Tibial nerve (tissue), 4 donors: ENCODE data around the gene GRB7. TPM values are rescaled to one million over a fixed set of nuclear protein-coding genes. Genes with fewer than 3 reads are reported as not detected.

Source experiments
- DNase-seq, 2 donors: peaks; one replicate each; pipeline ENCODE4 v3.0.0-alpha.2; 2019; ENCODE audit warnings: low spot score in 2 of 2
- H3K27ac ChIP-seq, 4 donors: fragments of 200-600 bp; sonication (generic) in 3 of 4; one replicate each; pipeline ENCODE4 v1.5.1; 2017 to 2019; ENCODE audit warnings: mild to moderate bottlenecking in 1 of 4
- H3K27me3 ChIP-seq, 2 donors: fragments of 200-600 bp; sonication (generic) in 1 of 2; one replicate each; pipeline versions ENCODE4 v1.5.1 to v1.6.0; 2017 to 2019
- H3K36me3 ChIP-seq, 3 donors: fragments of 200-600 bp; sonication (generic); one replicate each; pipeline ENCODE4 v1.5.1; 2018 to 2019
- H3K4me1 ChIP-seq, 4 donors: fragments of 200-600 bp; sonication (generic) in 3 of 4; one replicate each; pipeline ENCODE4 v1.5.1; 2017 to 2019
- H3K4me3 ChIP-seq, 4 donors: fragments of 200-600 bp; sonication (generic) in 3 of 4; one replicate each; pipeline ENCODE4 v1.5.1; 2017 to 2019; ENCODE audit warnings: mild to moderate bottlenecking in 1 of 4, moderate library complexity in 1 of 4
- H3K9me3 ChIP-seq, 4 donors: fragments of 200-600 bp; sonication (generic) in 3 of 4; one replicate each; pipeline ENCODE4 v1.5.1; 2017 to 2019
- EP300 ChIP-seq, 2 donors: sonication (generic); formaldehyde crosslinking; IDR thresholded peaks; one replicate each; pipeline ENCODE4 v1.6.1; 2017; ENCODE audit warnings: antibody characterized with exemption in 2 of 2, mild to moderate bottlenecking in 1 of 2
- POLR2A ChIP-seq, 2 donors: fragments of 450-650 bp; IDR thresholded peaks; one replicate each; pipeline ENCODE4 v1.6.1; 2017; ENCODE audit warnings: antibody characterized with exemption in 2 of 2, mild to moderate bottlenecking in 2 of 2, moderate library complexity in 2 of 2
- WGBS, 2 donors: methylation state at CpG; one replicate each; pipeline ENCODE4 v1.1.5; 2018; 5-methylcytosine and 5-hydroxymethylcytosine counted together
- total RNA-seq, 4 donors: library from RNA; depleted of rRNA; stranded (reverse); fragments of >200 nt; gene quantifications; one replicate each; pipeline ENCODE4 v1.1.0, GENCODE V29; 2016
- TF ChIP-seq, protein P1 (sequence below), 5 experiments: fragments of 200-600 bp in 3 of 5; fragments of 450-650 bp in 2 of 5; sonication (generic) in 3 of 5; IDR thresholded peaks; one replicate each; pipeline ENCODE4 v1.5.1; 2016 to 2019; ENCODE audit warnings: antibody characterized with exemption in 5 of 5, mild to moderate bottlenecking in 3 of 5, moderate library complexity in 2 of 5

The GRB7 gene
- total RNA-seq, 4 donors from 2014 or later, result 0.21 to 0.39 (median 0.30) TPM; not detected in 1

DNA sequence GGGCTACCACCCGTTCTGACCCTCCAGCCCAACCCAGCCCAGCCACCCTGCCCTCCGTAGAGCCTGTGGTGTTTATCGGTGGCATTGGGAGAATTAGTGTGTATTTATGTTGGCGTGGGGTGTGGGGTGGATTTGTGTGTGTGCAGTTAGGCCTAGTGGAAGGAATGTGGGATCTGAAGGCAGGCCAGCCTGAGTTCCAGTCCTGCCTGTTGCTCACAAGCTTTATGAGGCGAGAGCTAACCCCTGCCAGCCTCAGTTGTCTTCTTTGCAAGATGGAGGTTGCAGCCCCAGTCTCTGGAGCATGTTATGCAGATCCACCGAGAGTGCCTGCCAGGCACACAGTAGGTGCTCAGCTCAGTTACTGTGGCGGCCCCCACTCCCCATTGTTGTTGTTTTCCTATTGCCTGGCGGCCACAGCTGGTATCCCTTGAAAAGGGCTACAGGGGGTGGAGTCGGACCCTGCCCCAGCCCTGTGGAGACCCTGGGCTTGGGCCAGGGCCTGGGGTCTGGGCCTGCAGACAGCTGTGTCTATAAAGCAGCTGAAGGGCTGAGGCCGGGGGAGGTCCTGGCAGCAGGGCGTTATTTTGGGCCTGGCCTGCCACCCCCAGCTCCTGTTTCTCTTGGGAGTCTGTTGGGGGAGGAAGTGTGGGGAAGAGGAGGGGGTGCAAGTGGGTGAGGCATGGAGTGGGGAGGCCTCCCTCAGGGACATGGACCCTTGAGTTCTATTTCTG is 32.8 kb upstream of the GRB7 start:
- peaks cover 0 to 32% (median 6%) of the 10 kb centered on the region in 3 donors for H3K36me3 ChIP-seq
- WGBS, 2 donors, result 26 to 29% methylated on average over 9 to 11 of the region's 11 CpGs
- H3K9me3 ChIP-seq, result no peaks in the 10 kb centered on the region
- peak in 1 of 2 donors; percentile 28 for DNase-seq
- H3K27me3 ChIP-seq, result no peaks in the 10 kb centered on the region
- TF ChIP-seq EP300 (IDR thresholded peaks at IDR 0.05) (no peak), POLR2A (IDR thresholded peaks at IDR 0.05) (no peak)
- TF ChIP-seq, protein P1, sequence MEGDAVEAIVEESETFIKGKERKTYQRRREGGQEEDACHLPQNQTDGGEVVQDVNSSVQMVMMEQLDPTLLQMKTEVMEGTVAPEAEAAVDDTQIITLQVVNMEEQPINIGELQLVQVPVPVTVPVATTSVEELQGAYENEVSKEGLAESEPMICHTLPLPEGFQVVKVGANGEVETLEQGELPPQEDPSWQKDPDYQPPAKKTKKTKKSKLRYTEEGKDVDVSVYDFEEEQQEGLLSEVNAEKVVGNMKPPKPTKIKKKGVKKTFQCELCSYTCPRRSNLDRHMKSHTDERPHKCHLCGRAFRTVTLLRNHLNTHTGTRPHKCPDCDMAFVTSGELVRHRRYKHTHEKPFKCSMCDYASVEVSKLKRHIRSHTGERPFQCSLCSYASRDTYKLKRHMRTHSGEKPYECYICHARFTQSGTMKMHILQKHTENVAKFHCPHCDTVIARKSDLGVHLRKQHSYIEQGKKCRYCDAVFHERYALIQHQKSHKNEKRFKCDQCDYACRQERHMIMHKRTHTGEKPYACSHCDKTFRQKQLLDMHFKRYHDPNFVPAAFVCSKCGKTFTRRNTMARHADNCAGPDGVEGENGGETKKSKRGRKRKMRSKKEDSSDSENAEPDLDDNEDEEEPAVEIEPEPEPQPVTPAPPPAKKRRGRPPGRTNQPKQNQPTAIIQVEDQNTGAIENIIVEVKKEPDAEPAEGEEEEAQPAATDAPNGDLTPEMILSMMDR (IDR thresholded peaks at IDR 0.05), result peak in 2 of 5 experiments; percentile 59 to 62
- H3K27ac ChIP-seq, result peak overlapping the region; percentile 53 to 97 (median 89)
- peak overlapping the region in 1 of 4 donors; percentile 19 for H3K4me3 ChIP-seq
- H3K4me1 ChIP-seq, result peaks cover 0 to 90% (median 60%) of the 10 kb centered on the region in 4 donors

DNA sequence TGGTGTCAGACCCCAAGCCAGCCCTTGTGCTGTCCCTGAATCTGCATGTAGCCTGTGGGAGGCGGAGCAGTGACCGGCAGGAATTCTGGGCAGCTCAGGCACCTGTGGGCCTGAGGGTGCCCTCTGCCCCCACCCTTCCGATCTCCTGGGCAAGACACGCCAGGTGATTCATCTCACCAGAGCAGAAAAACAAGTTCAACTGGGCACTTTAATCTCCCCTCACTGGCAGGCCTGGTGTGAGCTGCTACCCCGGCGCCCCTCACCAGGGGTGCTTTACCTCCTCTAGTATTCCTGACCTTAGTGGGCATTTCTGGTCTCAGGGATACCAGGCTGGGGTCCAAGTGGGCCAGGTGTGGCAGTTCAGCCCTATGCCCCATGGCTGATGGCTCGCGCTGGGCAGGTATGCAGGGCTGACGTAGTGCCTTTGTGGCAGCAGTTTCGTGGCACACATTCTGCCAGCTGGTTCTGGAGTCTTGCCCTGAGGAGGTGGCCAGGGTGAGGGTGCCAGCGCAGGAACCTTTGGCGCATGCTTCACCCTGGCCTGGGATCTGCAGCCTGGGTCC is 31.9 kb upstream of the GRB7 start:
- Histone ChIP-seq H3K4me1 (peaks cover 0 to 89% (median 59%) of the 10 kb centered on the region in 4 donors), H3K27ac (peak overlapping the region; percentile 53 to 97 (median 89))
- TF ChIP-seq POLR2A (IDR thresholded peaks at IDR 0.05), result no peak
- TF ChIP-seq, protein P1 (IDR thresholded peaks at IDR 0.05), result no peak
- no peak for TF ChIP-seq EP300 (IDR thresholded peaks at IDR 0.05)

DNA sequence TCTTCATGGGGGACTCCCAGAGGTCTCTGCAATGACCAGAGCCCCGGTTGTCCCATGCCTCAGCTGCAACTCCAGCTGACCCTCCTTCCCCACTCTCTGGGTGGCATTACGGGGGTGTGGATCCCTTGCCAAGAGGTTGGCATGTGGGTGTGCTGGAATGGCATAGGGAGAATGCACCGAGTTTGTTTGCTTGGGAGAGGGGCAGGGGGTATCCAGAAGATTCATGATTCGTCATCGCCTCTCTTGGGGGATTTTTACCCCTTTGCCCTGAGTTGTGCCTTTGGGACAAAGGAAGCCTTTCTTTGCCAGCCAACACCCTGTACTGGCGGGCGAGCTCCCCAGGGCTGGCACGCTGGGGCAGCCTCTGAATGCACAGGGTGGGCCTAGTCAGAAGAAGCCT is 31.4 kb upstream of the GRB7 start:
- peak overlapping the region in 3 of 4 donors; percentile 81 to 97 (median 97) for H3K27ac ChIP-seq
- H3K4me3 ChIP-seq, result peak overlapping the region in 1 of 4 donors; percentile 1
- H3K4me1 ChIP-seq, result peaks cover 0 to 84% (median 55%) of the 10 kb centered on the region in 4 donors
- peaks cover 0 to 46% (median 7%) of the 10 kb centered on the region in 3 donors for H3K36me3 ChIP-seq
- TF ChIP-seq EP300 (IDR thresholded peaks at IDR 0.05), result peak in 1 of 2 donors; percentile 64
- TF ChIP-seq POLR2A (IDR thresholded peaks at IDR 0.05), result no peak
- no peaks in the 10 kb centered on the region for H3K9me3 ChIP-seq
- no peak for DNase-seq
- 39 to 40% methylated on average over 8 of the region's 8 CpGs for WGBS, 2 donors
- H3K27me3 ChIP-seq, result no peaks in the 10 kb centered on the region

More for the DNA sequence above, 31.9 kb upstream of the GRB7 start:
- Histone ChIP-seq H3K4me3 (peak overlapping the region in 1 of 4 donors; percentile 1), H3K9me3 (no peaks in the 10 kb centered on the region), H3K27me3 (no peaks in the 10 kb centered on the region), H3K36me3 (peaks cover 0 to 41% (median 7%) of the 10 kb centered on the region in 3 donors)
- DNase-seq, result no peak
- 30 to 45% methylated on average over 11 to 12 of the region's 12 CpGs for WGBS, 2 donors

DNA sequence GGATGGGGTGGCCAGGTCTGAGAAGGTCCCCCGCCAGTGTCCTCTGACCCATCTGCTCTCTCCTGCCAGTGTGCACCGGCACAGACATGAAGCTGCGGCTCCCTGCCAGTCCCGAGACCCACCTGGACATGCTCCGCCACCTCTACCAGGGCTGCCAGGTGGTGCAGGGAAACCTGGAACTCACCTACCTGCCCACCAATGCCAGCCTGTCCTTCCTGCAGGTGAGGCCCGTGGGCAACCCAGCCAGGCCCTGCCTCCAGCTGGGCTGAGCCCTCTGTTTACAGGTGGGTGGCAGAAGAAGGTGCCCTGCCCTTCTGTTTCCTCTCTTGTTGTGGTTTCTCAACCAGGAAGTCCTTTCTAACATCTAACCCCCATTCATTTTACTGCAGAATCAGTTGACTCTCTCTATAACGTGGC is 30.8 kb upstream of the GRB7 start:
- no peaks in the 10 kb centered on the region for H3K27me3 ChIP-seq
- H3K9me3 ChIP-seq, result no peaks in the 10 kb centered on the region
- TF ChIP-seq, protein P1 (IDR thresholded peaks at IDR 0.05), result no peak
- no peak for TF ChIP-seq EP300 (IDR thresholded peaks at IDR 0.05)
- TF ChIP-seq POLR2A (IDR thresholded peaks at IDR 0.05), result no peak
- peak overlapping the region in 3 of 4 donors; percentile 81 to 97 (median 97) for H3K27ac ChIP-seq
- H3K4me1 ChIP-seq, result peaks cover 0 to 78% (median 53%) of the 10 kb centered on the region in 4 donors
- H3K4me3 ChIP-seq, result peak overlapping the region in 1 of 4 donors; percentile 1
- no peak for DNase-seq
- 36 to 69% methylated on average over 7 of the region's 7 CpGs for WGBS, 2 donors
- peaks cover 0 to 51% (median 7%) of the 10 kb centered on the region in 3 donors for H3K36me3 ChIP-seq

DNA sequence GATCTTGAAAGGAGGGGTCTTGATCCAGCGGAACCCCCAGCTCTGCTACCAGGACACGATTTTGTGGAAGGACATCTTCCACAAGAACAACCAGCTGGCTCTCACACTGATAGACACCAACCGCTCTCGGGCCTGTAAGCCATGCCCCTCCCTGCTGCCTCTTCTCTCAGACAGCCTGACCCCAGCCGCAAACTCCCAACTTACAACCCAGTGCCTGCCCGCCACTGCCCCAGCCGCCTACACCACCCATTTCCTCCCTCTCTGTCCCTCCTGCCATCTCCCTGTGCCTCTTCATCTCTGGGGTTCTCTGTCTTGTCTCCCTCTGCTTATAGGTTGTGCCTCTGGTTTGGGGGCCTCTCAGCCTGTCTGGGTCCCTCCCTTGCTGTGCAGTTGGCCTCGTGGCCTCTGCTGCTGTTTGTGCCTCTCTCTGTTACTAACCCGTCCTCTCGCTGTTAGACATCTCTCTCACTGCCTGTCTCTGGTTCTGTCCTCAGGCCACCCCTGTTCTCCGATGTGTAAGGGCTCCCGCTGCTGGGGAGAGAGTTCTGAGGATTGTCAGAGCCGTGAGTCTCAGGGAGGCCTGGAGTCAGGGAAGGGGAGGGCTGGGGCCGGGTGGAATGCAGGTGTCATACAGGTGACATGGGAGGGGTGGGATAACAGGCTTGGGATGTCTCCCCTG is 28.3 kb upstream of the GRB7 start:
- Histone ChIP-seq H3K27ac (peak overlapping the region in 2 of 4 donors; percentile 18 to 97), H3K9me3 (no peaks in the 10 kb centered on the region), H3K4me3 (no peak overlapping the region), H3K27me3 (no peaks in the 10 kb centered on the region), H3K4me1 (peaks cover 0 to 53% (median 33%) of the 10 kb centered on the region in 4 donors), H3K36me3 (peaks cover 0 to 76% (median 7%) of the 10 kb centered on the region in 3 donors)
- WGBS, 2 donors, result 71% methylated on average over 14 of the region's 14 CpGs
- no peak for DNase-seq
- TF ChIP-seq POLR2A (IDR thresholded peaks at IDR 0.05) (no peak), EP300 (IDR thresholded peaks at IDR 0.05) (no peak)
- TF ChIP-seq, protein P1 (IDR thresholded peaks at IDR 0.05), result no peak
